AG08396 (cell line): ENCODE measurements around the gene TRIM40.
"Not testable (repeated sequence)": the region's sequence is repeated elsewhere in the genome, so short reads cannot be mapped to it uniquely, and the experiment has no call there.

Source experiments
- DNase-seq: peaks from one replicate; pipeline ENCODE4 v3.0.0; 2012; ENCODE audit warnings: low spot score, mixed read lengths

The TRIM40 gene

GRCh38 chr6:30113841-30114240 lies 22.1 kb upstream of the TRIM40 start:
- no peak for DNase-seq

GRCh38 chr6:30116724-30117123 lies 19.2 kb upstream of the TRIM40 start:
- DNase-seq, result no peak

- not testable (repeated sequence) for DNase-seq
These were observed 17.2 kb upstream of the TRIM40 start for GRCh38 chr6:30118691-30119090.

- no peak for DNase-seq
These were observed 14.2 kb upstream of the TRIM40 start for GRCh38 chr6:30121446-30122366.

GRCh38 chr6:30122515-30122914 lies 13.4 kb upstream of the TRIM40 start:
- no peak for DNase-seq

GRCh38 chr6:30127238-30128093 lies 8.5 kb upstream of the TRIM40 start:
- DNase-seq, result no peak

- no peak for DNase-seq
These were observed 6.4 kb upstream of the TRIM40 start for GRCh38 chr6:30129265-30130178.

GRCh38 chr6:30130179-30130679 lies 5.7 kb upstream of the TRIM40 start:
- no peak for DNase-seq

- DNase-seq, result peak; percentile 88
These were observed 4.8 kb upstream of the TRIM40 start for GRCh38 chr6:30130887-30131862.

GRCh38 chr6:30131947-30132497 lies 3.9 kb upstream of the TRIM40 start:
- DNase-seq, result no peak

- no peak for DNase-seq
These were observed 793 bp upstream of the TRIM40 start for GRCh38 chr6:30135147-30135546.

GRCh38 chr6:30136570-30137286 lies 788 bp downstream of the TRIM40 start:
- no peak for DNase-seq

GRCh38 chr6:30140240-30140639 lies 4.3 kb downstream of the TRIM40 start:
- not testable (repeated sequence) for DNase-seq

- no peak for DNase-seq
These were observed 6.7 kb downstream of the TRIM40 start for GRCh38 chr6:30142665-30143064.

- no peak for DNase-seq
These were observed 7.8 kb downstream of the TRIM40 start for GRCh38 chr6:30143780-30144179.

- no peak for DNase-seq
These were observed 8.9 kb downstream of the TRIM40 start for GRCh38 chr6:30144811-30145210.

GRCh38 chr6:30145818-30146217 lies 9.9 kb downstream of the TRIM40 start:
- no peak for DNase-seq

GRCh38 chr6:30147096-30147495 lies 11.2 kb downstream of the TRIM40 start:
- no peak for DNase-seq

GRCh38 chr6:30149234-30149633 lies 13.3 kb downstream of the TRIM40 start:
- no peak for DNase-seq
